Neural crest cell (in vitro differentiated cells): ENCODE measurements around the gene PPP4R1. TPM values are rescaled to one million over a fixed set of nuclear protein-coding genes. Genes with fewer than 3 reads are reported as not detected.
"Not testable (repeated sequence)": the region's sequence is repeated elsewhere in the genome, so short reads cannot be mapped to it uniquely, and the experiment has no call there.

Source experiments
- DNase-seq: peaks from one replicate; pipeline ENCODE4 v3.0.0; 2021; ENCODE audit warnings: low read depth, mixed read lengths, low spot score
- H3K27ac Mint-ChIP-seq: one replicate; pipeline ENCODE4 v1.8.0; 2021; ENCODE audit warnings: mild to moderate bottlenecking, mixed read lengths; ENCODE audit not compliant: unreplicated experiment
- H3K27me3 Mint-ChIP-seq: 2 replicates; pipeline ENCODE4 v1.8.0; 2021; ENCODE audit warnings: low read depth, mild to moderate bottlenecking, mixed read lengths
- H3K36me3 Mint-ChIP-seq: 2 replicates; pipeline ENCODE4 v1.8.0; 2021; ENCODE audit warnings: low read depth, mild to moderate bottlenecking, mixed read lengths
- H3K4me1 Mint-ChIP-seq: 2 replicates; pipeline ENCODE4 v1.8.0; 2021; ENCODE audit warnings: mixed read lengths
- H3K4me3 Mint-ChIP-seq: one replicate; pipeline ENCODE4 v1.8.0; 2021; ENCODE audit warnings: mild to moderate bottlenecking, mixed read lengths
- H3K9me3 Mint-ChIP-seq: 2 replicates; pipeline ENCODE4 v1.8.0; 2021; ENCODE audit warnings: mixed read lengths
- CTCF ChIP-seq: fragments of 200-600 bp; sonication (generic); conservative IDR thresholded peaks from 2 replicates; pipeline ENCODE4 v1.5.0; 2021; ENCODE audit warnings: antibody characterized with exemption, mild to moderate bottlenecking
- total RNA-seq: library from RNA; stranded (reverse); gene quantifications from 2 replicates; pipeline ENCODE4 v1.2.1, GENCODE V29; 2021

Gene PPP4R1
- total RNA-seq, 1 donor from 2014 or later: 138 TPM

GRCh38 chr18:9612215-9612830 is 2.0 kb downstream of the PPP4R1 start:
- Mint-ChIP-seq H3K27ac (no peak overlapping the region), H3K9me3 (peaks cover 2% of the 10 kb centered on the region), H3K36me3 (peaks cover 10% of the 10 kb centered on the region), H3K4me1 (peaks cover 60% of the 10 kb centered on the region), H3K27me3 (no peaks in the 10 kb centered on the region), H3K4me3 (peak overlapping the region; percentile 97)
- DNase-seq: no peak
- peak; percentile 70 for TF ChIP-seq CTCF

- H3K36me3 Mint-ChIP-seq: peaks cover 16% of the 10 kb centered on the region
- no peak for TF ChIP-seq CTCF
- H3K4me3 Mint-ChIP-seq: no peak overlapping the region
- no peak for DNase-seq
- no peaks in the 10 kb centered on the region for H3K27me3 Mint-ChIP-seq
- H3K4me1 Mint-ChIP-seq: peaks cover 39% of the 10 kb centered on the region
- peaks cover 4% of the 10 kb centered on the region for H3K9me3 Mint-ChIP-seq
- no peak overlapping the region for H3K27ac Mint-ChIP-seq
Measured at GRCh38 chr18:9609190-9609589, 5.2 kb downstream of the PPP4R1 start.

- Mint-ChIP-seq H3K4me3 (no peak overlapping the region), H3K27me3 (no peaks in the 10 kb centered on the region), H3K36me3 (peaks cover 18% of the 10 kb centered on the region), H3K27ac (peak overlapping the region; percentile 22), H3K9me3 (peaks cover 5% of the 10 kb centered on the region), H3K4me1 (peaks cover 39% of the 10 kb centered on the region)
- no peak for DNase-seq
- no peak for TF ChIP-seq CTCF
Measured at GRCh38 chr18:9608728-9609127, 5.6 kb downstream of the PPP4R1 start.

GRCh38 chr18:9608298-9608697 is 6.1 kb downstream of the PPP4R1 start:
- H3K27me3 Mint-ChIP-seq: no peaks in the 10 kb centered on the region
- H3K9me3 Mint-ChIP-seq: peaks cover 5% of the 10 kb centered on the region
- H3K4me3 Mint-ChIP-seq: peak overlapping the region; percentile 5
- no peak for TF ChIP-seq CTCF
- no peak for DNase-seq
- peaks cover 35% of the 10 kb centered on the region for H3K4me1 Mint-ChIP-seq
- H3K27ac Mint-ChIP-seq: no peak overlapping the region
- H3K36me3 Mint-ChIP-seq: peaks cover 18% of the 10 kb centered on the region

- not testable (repeated sequence) for DNase-seq, H3K27me3 Mint-ChIP-seq, H3K9me3 Mint-ChIP-seq, H3K27ac Mint-ChIP-seq, H3K4me3 Mint-ChIP-seq
- Mint-ChIP-seq H3K36me3 (peaks cover 23% of the 10 kb centered on the region), H3K4me1 (peaks cover 23% of the 10 kb centered on the region)
Measured at GRCh38 chr18:9607111-9607510, 7.2 kb downstream of the PPP4R1 start.

GRCh38 chr18:9606039-9606438 is 8.3 kb downstream of the PPP4R1 start:
- H3K36me3 Mint-ChIP-seq: peaks cover 23% of the 10 kb centered on the region

More at GRCh38 chr18:9606039-9606438, 8.3 kb downstream of the PPP4R1 start:
- Mint-ChIP-seq H3K27ac (no peak overlapping the region), H3K27me3 (no peaks in the 10 kb centered on the region), H3K4me3 (no peak overlapping the region), H3K4me1 (peaks cover 18% of the 10 kb centered on the region), H3K9me3 (peaks cover 5% of the 10 kb centered on the region)
- no peak for TF ChIP-seq CTCF
- DNase-seq: no peak
